Activated CD8-positive, alpha-beta memory T cell treated with anti-CD3 and anti-CD28 coated beads, Interleukin-2, amount 50 U/mL, for 24 hours (primary cell): ENCODE data around the gene XRCC4.

Experiments used
- DNase-seq: peaks from one replicate; pipeline ENCODE4 v3.0.0-alpha.2; 2020; ENCODE audit errors: extremely low read depth

The XRCC4 gene

DNA sequence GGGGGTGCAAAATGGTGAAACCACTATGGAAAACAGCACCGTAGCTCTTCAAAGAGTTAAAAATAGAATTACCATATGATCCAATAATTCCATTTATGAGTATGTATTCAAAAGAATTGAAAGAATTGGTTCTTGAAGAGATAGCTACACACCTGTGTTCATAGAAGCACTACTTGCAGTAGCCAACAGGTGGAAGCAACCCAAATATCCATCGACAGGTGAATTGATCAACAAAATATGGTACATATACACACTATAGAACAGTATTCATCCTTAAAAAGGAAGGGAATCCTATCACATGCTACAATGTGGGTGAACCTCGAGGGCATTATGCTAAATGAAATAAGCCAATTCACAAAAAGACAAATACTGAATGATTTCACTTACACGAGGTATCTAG, 308.5 kb downstream of the XRCC4 start:
- no peak for DNase-seq

DNA sequence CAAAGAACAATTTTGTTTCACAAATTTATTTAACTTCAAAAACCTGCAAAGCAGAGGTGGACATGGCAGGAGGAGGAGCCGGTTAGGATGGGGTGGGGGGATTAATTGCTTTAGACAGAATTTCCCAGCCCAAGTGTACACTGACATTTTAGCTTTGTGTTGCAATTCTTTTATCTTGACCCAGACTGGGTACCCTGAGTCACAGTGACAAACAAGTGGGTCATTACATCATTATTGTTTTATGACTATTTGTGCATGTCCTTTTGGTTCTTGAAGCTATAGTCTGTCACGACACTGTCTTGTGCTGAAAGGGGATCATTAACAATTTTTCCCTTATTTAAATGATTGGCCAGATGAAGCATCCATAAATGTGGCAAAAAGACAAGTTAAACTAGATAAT, 309.7 kb downstream of the XRCC4 start:
- no peak for DNase-seq

DNA sequence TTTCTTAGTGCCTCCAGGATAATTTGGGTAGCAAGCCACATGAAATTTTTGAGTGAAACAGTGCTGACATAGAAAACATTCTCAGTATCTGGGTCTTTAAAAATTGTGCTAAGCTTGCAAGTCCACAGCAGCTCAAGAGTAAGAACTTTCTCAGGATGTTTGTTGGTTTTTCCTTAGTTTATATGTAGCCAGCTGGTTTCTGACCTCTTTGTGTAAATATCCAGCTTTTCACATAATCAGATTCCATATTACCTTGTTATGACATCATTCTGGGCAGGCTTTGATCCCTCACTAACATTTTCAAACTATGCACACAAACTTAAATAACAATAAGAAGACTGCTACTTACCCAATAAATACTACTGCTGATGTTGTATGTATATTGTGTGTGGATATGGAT, 311.3 kb downstream of the XRCC4 start:
- no peak for DNase-seq

DNA sequence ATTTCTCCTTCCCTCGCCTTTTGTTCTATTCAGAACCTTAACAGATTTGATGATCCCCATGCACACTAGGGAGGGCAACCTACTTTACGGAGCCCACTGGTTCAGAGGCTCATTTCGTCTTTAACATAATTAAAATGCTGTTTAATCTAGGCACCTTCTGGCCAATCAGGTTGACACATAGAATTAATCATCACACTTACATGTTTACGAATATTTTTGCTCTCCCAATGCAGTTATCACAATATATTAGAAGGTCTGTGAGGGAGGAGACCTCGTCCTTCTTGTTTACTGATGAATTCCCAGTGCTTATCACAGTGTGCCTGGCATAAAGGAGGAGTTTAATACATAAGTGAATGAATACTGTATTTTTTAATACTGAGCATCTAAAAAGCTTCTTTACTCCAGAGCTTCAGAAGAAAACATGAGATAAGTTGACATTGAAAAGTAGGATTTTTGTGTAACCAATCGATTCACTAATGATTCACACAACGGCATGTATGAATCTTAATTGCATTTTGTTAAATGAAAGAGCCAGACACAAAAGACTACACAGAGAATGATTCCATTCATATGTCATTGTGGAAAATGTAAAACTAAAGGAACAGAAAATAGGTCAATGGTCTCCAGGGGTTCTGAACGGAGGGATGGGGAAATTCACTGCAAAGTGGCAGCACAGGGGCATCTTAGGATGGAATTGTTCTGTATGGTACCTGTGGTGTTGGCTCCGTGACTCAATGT, 315.6 kb downstream of the XRCC4 start:
- DNase-seq: no peak

DNA sequence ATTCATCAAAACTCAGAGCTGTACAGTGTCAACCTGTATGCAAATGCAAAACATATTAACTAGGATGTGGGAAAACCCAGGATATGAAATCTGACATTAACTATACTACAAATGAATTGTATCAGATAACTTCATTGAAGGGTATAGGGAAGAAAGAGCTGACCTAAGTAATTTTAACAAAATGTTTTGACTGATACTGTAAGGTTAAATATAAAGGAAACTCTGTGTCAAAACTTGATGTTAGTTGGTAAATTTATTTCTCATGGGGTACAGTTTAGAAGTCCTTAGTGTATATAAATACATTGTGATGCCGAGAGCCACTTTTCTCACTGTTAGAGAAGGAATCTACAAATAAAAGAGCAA, 316.1 kb downstream of the XRCC4 start:
- DNase-seq: no peak

DNA sequence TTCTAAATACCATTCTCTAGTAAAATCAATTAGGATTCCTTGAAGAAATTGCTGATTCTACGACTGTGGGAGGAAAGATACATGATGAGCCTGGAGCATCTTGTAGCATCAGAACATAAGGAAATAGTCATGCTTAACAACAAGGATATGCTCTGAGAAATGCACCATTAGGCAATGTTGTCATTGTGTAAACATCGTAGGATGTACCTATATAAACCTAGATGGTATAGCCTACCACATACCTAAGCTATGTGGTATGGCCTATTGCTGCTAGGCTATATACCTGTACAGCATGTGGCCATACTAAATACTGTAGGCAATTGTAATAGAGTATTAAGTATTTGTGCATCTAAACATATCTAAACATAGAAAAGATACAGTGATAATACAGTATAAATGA, 316.8 kb downstream of the XRCC4 start:
- DNase-seq: no peak

DNA sequence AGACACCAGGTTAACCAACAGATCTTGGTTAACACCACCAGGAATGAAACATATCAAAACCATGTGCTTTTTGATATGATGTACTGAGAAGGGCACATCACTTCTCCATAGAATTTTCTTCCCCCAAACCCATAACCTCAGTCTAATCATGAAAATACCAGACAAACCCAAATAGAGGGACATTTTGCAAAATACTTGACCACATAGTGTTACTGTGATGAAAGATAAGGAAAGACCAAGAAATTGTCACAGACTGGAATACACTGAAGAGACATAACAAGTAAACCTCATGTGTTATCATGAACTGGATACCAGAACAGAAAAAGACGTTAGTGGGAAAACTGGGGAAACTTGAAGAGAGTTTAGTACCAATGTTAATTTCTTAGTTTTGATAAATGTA, 319.3 kb downstream of the XRCC4 start:
- DNase-seq: no peak

DNA sequence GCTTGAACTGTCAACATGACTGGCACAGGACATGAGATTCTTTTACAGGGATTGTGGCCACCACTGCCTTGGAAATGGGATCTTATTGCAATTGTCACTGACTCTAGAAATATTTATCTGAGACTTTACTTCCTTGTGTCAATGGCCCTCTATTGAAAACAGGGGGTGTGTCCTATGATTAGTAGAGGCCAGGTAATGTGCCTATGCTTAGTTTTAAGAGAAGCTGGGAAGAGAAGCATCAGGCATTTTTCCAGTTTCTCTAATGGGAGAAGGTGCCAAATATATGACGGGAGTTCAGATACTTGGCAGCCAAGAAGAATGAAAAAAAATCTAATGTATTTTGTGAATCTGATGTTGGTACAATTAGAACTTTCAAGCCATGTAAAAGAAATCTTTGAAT, 320.3 kb downstream of the XRCC4 start:
- no peak for DNase-seq

DNA sequence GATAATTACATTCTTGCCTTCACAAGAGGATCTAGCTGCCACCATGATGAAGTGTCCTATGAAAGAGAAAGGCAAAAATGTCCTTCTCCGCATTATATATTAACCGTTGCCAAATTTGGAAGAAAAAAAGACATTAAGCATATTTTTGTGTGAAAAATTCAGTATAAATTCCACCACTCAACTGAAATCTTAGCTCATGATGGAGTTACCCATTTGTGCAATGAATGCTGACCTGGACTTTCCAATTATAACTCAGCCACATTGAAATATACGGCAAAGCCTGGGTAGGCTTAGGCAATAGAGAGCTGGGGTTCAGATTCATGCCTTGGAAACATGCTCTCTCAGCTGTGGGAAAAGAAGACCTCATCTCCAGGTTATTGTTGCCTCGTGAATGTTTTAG, 322.9 kb downstream of the XRCC4 start:
- DNase-seq: no peak

DNA sequence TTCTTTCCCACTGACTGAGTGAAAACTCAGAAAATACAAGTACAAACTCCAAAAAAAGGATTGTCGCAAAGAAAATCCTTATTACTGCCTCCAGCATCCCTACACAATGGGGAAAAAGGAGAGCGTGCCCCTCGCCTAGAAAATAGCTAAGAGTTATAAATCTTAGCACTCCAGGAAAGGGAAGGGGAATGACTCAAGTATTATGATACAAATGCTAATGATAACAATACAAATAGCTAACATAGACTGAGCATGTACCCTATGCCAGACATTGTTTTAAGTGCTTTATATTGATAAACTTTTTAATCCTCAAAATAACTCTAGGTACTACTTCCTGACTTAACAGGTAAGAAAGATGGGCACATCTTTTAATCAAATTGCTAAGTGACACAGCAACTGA, 323.4 kb downstream of the XRCC4 start:
- no peak for DNase-seq

DNA sequence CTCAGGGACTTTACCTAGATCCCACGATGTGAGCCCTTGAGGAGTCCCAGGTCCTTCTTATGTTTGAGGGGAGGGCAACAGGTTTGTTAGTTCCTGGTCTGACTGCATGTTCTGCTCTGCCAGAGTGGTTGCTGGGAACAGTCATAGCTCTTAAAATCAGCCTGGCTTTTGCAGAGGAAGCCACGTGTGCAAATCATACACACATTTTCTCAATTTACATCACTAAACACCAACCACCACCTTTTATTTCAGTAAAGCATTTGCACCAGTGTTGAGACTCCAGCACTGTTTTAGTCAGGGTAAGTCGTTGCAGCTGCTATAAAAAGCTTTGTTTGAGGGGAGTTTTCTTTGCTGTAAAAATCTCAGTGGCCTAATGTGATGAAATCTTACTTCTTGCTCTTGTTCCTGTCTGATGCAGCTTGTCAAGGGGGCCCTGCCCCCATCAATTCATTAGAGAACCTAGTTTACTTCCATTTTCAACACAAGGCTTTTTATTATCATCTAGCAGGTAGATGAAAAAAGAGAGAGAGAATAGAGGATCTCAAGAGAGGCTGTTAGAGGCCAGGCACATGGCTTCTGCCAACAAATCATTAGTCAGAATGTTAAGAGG, 323.9 kb downstream of the XRCC4 start:
- no peak for DNase-seq

DNA sequence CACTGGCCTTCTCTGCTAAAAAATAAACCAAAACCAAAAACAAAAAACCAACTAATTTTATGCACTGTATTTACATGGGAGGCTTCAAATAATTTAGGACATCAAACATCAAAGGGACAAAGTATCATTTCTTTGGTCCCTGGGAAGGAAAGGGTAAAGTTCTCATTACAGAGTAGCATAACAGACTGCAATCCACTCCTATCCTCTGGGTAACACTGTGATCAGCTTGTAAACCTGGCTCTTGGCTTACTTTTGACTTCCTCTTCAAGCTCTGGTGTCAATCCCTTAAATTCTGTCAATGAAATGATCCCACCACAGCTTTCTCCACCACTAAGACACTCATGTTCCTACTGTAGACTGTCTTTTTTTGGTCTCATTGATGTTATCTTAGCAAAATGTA, 324.4 kb downstream of the XRCC4 start:
- DNase-seq: no peak
